Endothelial cell of hepatic sinusoid (primary cell): ENCODE measurements around the gene BMERB1.
"Not testable (repeated sequence)": the region's sequence is repeated elsewhere in the genome, so short reads cannot be mapped to it uniquely, and the experiment has no call there.

Experiments
- in situ Hi-C: cut with HindIII; loops from 2 replicates; pipeline ENCODE4 v1.10.0; 2017; ENCODE audit warnings: low sequenced_read_pairs

BMERB1 gene

DNA sequence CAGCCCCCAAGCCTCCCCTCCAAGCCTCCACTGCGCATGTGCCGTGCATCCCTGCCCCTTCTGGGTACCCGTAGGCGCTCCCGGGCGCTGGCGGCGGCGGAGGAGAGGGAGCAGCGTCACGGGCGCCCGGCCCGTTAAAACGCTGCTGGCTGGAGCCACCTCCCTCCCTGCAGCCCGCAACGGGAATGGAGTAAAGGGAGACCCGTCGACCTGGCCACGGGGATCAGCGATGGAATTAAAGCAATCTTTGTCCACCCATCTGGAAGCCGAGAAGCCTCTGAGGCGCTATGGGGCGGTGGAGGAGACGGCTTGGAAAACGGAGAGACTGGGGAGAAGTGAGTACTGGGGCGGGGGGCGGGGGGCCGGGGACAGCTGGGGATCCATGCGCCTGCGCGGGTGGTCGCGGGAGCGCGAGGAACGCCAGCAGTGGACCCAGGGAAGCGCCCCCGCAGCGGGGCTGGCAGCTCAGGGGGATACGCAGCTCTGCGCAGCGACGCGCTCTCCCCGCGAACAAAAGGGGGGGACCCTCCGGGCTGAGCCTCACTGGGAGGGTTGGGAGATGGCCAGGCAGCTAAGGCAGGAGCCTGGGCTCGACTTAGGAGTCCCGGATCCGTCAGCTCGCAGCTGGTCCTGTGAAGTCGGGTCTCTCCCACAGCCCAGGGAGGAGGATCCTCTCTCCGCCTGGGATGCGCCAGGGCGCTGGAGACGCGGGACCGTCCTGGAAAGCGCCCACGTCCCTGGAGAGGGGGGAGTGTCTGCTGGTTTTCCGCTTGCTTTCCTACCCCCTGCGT, at the start of gene BMERB1:
BMERB1 (plus strand) TSS at position 164 of the 791 bp plus-strand sequence; CDS start at position 230, 66 bp downstream.
- in situ Hi-C loops = no loop called here

DNA sequence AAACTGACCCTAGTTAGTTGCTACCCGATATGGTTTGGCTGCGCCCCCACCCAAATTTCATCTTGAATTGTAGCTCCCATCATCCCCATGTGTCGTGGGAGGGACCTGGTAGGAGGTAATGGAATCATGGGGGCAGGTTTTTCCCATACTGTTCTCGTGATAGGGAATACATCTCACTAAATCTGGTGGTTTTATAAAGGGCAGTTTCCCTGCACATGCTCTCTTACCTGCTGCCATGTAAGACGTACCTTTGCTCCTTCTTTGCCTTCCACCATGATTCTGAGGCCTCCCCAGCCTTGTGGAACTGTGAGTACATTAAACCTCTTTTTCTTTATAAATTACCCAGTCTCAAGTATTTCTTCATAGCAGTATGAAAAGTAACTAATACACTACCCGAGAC, 46.3 kb upstream of the BMERB1 start:
- in situ Hi-C loops = not testable (repeated sequence)

DNA sequence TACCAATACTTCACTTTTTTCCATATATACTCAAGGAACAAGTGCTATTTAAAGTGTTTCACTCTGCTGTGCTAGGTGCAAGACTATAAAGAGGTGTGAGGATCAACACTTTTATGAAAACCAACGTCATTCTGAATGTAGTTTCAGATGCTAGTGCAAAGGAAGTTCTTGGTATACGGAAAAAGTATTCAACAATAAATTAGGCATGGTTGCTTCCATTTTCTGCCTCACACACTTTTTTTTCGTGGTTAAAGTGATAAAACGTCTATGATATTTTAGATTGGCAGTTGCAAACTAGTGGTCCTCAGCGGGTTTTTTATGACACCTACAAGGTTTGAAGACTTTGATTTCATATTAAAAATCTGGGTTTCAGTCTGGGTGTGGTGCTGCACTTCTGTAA, 44.5 kb upstream of the BMERB1 start:
- in situ Hi-C loops = not testable (repeated sequence)

- in situ Hi-C loops = not testable (repeated sequence)
These were observed 41.4 kb upstream of the BMERB1 start for GRCh38 chr16:15393025-15393424.

- in situ Hi-C loops = not testable (repeated sequence)
These were observed 38.5 kb upstream of the BMERB1 start, which contains the start of gene MPV17L for GRCh38 chr16:15395631-15396508. TSS of gene MPV17L (plus strand) at chr16:15395754. CDS start at chr16:15395898, 144 bp downstream.

DNA sequence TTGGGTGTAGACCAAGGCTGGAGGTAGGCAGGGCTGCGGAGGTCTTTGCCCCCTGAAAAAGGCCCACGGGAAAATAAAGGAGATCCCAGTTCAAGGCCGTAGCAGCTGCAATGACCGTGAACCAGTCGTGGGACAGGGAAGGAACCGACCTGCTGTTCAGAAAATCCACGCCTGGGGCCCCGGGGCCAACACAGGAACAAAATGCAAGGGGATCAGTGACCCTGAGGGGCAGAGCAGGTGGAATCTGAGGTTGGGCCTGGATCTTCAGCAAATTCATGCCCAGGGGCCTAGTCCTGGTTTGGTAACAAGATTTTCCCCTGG, 37.9 kb upstream of the BMERB1 start:
- in situ Hi-C loops = not testable (repeated sequence)

DNA sequence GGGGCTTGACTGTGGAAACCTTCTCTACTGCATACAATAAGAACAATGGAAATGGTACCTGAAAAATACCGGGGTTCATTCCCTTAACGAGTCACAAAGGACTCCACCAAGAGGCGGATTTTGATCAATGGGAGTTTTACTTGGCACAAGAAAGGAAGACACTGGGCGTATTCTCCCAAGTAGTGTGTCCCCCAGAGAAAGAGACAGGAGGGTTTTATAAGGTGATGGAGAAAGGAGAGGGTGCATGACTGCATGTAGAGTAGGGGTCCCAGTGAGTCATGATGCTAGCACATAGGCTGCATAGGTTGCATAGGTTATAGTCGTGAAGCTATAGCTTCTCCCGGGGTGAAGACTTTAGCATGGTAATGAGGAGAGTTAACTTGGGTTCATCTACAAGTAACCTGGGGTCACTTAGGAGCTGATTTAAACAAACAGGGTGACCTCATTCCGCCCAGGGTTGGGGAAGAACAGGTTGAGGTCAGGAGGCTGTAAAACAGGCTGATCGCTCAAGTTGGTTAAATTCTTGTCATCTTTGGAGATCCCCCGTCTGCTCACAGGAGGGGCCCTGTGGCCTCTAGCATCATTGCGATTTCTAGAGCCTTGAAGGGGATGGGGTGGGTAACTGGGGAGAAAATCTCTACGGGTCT, 37.3 kb upstream of the BMERB1 start:
- in situ Hi-C loops = no loop called here

DNA sequence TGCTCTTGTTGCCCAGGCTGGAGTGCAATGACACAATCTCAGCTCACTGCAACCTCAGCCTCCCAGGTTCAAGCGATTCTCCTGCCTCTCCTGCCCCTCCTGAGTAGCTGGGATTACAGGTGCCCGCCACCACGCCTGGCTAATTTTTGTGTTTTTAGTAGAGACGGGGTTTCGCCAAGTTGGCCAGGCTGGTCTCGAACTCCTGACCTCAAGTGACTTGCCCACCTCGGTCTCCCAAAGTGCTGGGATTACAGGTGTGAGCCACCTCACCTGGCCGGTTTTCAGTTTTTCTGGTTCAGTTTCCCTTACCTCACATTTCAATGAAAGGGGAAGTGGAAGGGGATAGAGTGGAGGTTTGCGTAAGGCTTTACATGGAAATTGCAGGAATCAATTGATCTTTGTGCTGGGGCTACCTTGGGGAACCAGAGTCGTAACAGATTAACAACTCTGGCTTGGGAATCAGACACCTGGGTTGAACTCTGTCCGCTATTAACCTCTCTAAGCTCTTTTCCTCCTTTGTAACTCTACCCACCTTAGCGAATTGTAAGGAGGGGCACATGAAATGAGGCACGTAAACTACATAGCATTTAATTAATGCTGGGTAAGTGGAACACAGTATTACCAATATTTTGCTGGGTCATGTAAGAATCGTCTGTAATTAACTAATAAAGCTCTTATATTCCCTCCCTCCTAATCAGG, 35.6 kb upstream of the BMERB1 start:
- in situ Hi-C loops = no loop called here

DNA sequence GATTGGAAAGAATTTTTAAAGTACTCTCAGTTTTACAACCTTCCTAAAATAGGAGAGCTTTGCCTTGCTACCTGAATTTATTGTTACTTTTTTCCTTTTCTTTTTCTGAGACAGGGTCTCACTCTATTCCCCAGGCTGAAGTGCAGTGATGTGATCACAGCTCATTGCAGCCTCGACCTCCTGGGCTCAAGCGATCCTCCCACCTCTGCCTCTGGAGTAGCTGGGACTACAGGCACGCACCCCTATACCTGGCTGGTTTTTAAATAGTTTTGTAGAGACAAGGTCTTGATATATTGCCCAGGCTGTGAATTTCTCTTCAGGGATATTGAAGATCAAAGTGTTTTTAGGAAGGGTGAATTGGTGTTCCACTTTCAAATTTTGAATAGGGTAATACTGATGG, 35.1 kb upstream of the BMERB1 start:
- in situ Hi-C loops = no loop called here

GRCh38 chr16:15400314-15400713, 34.1 kb upstream of the BMERB1 start:
- in situ Hi-C loops = not testable (repeated sequence)

- in situ Hi-C loops = no loop called here
These were observed 32.4 kb upstream of the BMERB1 start for GRCh38 chr16:15401972-15402371.

- in situ Hi-C loops = no loop called here
These were observed 30.9 kb upstream of the BMERB1 start for GRCh38 chr16:15403392-15403995.

- in situ Hi-C loops = not testable (repeated sequence)
These were observed 30.3 kb upstream of the BMERB1 start for GRCh38 chr16:15404091-15404490.

GRCh38 chr16:15404792-15405191, 29.6 kb upstream of the BMERB1 start:
- in situ Hi-C loops = no loop called here

DNA sequence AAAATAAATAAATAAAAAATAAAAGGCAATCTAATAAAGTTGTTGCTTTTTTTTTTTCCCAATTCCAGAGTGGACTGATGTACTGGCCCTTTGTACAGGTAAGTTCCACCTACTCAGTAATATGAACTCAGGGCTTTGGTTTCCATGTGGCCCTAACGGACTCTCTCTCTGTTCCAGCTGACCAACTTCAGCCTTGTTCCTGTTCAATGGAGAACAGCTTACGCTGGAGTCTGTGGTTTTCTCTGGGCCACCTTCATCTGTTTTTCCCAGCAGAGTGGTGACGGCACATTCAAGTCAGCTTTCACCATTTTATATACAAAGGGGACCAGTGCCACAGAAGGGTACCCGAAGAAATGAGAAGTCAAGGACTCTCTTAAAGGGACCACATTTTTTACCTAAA, 26.6 kb upstream of the BMERB1 start:
- in situ Hi-C loops = not testable (repeated sequence)

- in situ Hi-C loops = not testable (repeated sequence)
These were observed 24.9 kb upstream of the BMERB1 start for GRCh38 chr16:15409476-15409875.

DNA sequence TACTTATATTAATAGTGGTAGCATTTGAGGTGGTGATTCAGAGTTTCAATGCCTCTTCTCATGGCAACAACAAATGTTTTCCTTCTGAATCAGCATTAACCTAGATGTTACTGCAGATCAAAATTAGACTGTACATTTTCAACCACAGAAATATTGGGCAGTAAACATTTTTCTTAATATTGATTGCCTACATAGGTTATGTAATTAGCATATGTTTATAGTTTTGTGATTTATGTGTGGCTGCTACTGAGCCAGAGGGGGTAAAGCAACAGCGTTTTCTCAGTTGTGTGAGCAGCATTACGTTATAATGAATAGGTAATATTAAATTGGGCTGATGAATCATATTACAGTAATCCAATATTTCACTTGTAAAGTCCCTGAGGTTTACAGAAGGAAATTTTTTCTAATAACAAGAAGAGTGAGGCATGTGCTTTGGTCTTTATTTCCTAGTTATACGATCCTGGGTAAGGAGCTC, 18.8 kb upstream of the BMERB1 start:
- in situ Hi-C loops = no loop called here

DNA sequence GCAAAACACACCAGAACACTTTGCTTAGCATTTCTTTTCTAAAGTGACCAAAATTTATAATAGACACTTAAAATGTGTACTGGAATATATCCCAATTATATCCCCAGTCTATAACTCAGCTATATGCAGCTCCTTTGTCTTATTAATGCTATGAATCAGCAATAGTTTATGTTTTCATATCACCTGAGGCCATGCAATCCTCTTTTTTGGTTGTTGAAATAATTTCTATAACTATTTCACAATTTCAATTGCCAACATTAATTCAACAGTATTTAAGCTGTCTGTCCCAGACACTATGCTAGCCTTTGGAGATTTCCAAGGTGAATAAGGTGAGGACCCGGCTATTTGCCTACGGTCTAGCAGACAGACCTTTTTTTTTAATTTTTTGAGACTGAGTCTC, 17.2 kb upstream of the BMERB1 start:
- in situ Hi-C loops = no loop called here

GRCh38 chr16:15418206-15418605, 16.2 kb upstream of the BMERB1 start:
- in situ Hi-C loops = no loop called here

DNA sequence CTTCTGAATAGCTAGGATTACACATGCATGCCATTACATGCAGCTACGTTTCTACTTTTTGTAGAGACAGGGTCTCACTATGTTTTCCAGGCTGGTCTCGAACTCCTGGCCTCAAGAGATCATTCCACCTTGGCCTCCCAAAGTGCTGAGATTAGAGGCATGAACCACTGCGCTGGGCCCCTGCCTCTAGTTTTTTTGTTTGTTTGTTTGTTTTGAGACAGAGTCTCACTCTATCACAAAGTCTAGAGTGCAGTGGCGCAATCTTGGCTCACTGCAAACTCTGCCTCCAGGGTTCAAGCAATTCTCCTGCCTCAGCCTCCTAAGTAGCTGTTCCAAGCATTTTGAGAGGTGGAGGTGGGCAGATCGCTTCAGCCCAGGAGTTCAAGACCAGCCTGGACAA, 12.7 kb upstream of the BMERB1 start:
- in situ Hi-C loops = not testable (repeated sequence)
